Prostate gland (tissue), 2 donors: Measurements from ENCODE around the gene NUP85.

Source experiments
- CTCF ChIP-seq, 4 experiments: fragments of 200-600 bp in 2 of 4; fragments of 450-650 bp in 2 of 4; sonication (generic) in 2 of 4; IDR thresholded peaks; 1 replicate in 3 of 4; 2 replicates in 1 of 4; pipeline ENCODE4 v1.5.1; 2016 to 2019; ENCODE audit warnings: antibody characterized with exemption in 4 of 4, mild to moderate bottlenecking in 2 of 4, moderate library complexity in 2 of 4
- POLR2A ChIP-seq: fragments of 450-650 bp; IDR thresholded peaks from one replicate; pipeline ENCODE4 v1.6.1; 2016; ENCODE audit warnings: antibody characterized with exemption, mild to moderate bottlenecking
- POLR2AphosphoS5 ChIP-seq: sonication (generic); formaldehyde crosslinking; IDR thresholded peaks from one replicate; pipeline ENCODE4 v1.6.1; 2017; ENCODE audit warnings: antibody characterized with exemption

- TF ChIP-seq CTCF (IDR thresholded peaks at IDR 0.05): no peak
- TF ChIP-seq POLR2A: no peak
- TF ChIP-seq POLR2AphosphoS5: no peak
Observed at GRCh38 chr17:75181608-75182318, 23.7 kb upstream of the NUP85 start.
